Measurements from ENCODE around the gene P2RX5. TPM values are rescaled to one million over a fixed set of nuclear protein-coding genes. Genes with fewer than 3 reads are reported as not detected.

P2RX5 gene
- total RNA-seq, 1 donor from 2014 or later = 0.30 TPM

- no peak overlapping the region for H3K4me3 Mint-ChIP-seq (ENCODE audit: unreplicated experiment)
- TF ChIP-seq, protein P1, sequence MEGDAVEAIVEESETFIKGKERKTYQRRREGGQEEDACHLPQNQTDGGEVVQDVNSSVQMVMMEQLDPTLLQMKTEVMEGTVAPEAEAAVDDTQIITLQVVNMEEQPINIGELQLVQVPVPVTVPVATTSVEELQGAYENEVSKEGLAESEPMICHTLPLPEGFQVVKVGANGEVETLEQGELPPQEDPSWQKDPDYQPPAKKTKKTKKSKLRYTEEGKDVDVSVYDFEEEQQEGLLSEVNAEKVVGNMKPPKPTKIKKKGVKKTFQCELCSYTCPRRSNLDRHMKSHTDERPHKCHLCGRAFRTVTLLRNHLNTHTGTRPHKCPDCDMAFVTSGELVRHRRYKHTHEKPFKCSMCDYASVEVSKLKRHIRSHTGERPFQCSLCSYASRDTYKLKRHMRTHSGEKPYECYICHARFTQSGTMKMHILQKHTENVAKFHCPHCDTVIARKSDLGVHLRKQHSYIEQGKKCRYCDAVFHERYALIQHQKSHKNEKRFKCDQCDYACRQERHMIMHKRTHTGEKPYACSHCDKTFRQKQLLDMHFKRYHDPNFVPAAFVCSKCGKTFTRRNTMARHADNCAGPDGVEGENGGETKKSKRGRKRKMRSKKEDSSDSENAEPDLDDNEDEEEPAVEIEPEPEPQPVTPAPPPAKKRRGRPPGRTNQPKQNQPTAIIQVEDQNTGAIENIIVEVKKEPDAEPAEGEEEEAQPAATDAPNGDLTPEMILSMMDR (IDR thresholded peaks at IDR 0.05) = no peak
- H3K27ac Mint-ChIP-seq (ENCODE audit: unreplicated experiment) = no peak overlapping the region
- no peaks in the 10 kb centered on the region for H3K27me3 Mint-ChIP-seq (ENCODE audit: low read depth)
- H3K36me3 Mint-ChIP-seq (ENCODE audit: low read depth) = peaks cover 12% of the 10 kb centered on the region
- DNase-seq (ENCODE audit: low spot score) = no peak
- H3K4me1 Mint-ChIP-seq (ENCODE audit: low read depth) = peaks cover 14% of the 10 kb centered on the region
- H3K9me3 Mint-ChIP-seq (ENCODE audit: low read depth) = no peaks in the 10 kb centered on the region
Observed at GRCh38 chr17:3632287-3632686, 63.7 kb downstream of the P2RX5 start.

DNA sequence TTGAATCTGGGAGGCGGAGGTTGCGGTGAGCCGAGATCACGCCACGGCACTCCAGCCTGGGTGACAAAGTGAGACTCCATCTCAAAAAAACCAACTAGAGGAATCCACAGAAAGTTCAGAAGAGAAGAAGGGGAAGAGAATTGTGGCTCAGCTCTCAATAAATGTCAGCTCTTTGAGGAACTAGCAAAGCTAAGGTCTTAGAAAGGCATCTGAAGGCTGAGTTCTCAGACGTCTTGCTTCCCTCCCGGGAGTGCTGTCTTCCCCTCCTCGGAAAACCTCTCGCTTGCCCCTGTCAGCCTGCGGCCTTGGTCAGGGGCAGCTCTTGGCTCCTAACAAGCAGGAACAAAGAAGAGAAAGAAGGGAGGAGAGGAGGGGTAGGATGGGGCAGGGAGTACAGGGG, 65.2 kb downstream of the P2RX5 start:
- DNase-seq (ENCODE audit: low spot score) = no peak
- no peak overlapping the region for H3K4me3 Mint-ChIP-seq (ENCODE audit: unreplicated experiment)
- peaks cover 18% of the 10 kb centered on the region for H3K36me3 Mint-ChIP-seq (ENCODE audit: low read depth)
- TF ChIP-seq, protein P1 (IDR thresholded peaks at IDR 0.05) = no peak
- no peak overlapping the region for H3K27ac Mint-ChIP-seq (ENCODE audit: unreplicated experiment)
- no peaks in the 10 kb centered on the region for H3K27me3 Mint-ChIP-seq (ENCODE audit: low read depth)
- peaks cover 11% of the 10 kb centered on the region for H3K4me1 Mint-ChIP-seq (ENCODE audit: low read depth)
- H3K9me3 Mint-ChIP-seq (ENCODE audit: low read depth) = no peaks in the 10 kb centered on the region

DNA sequence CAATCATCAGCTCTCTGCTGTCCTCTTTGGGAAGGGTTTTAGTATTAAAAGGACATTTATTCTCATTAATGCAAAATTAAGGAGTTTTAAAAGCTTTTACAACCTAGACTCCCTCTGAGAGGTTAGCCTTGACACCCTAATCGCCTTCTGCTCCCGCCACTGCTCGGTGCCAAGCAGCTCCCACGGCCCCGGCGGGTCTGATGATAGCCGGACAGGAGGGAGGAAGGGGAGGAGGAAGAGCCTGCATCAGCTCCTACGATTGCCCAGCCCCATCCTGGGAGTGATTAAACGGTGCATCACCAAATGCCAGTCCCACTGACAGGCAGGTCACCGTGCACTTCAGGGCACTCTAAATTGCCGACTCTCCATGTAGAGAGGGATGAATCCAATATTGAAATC, 68.2 kb downstream of the P2RX5 start:
- H3K36me3 Mint-ChIP-seq (ENCODE audit: low read depth) = peaks cover 26% of the 10 kb centered on the region
- TF ChIP-seq, protein P1 (IDR thresholded peaks at IDR 0.05) = no peak
- H3K4me1 Mint-ChIP-seq (ENCODE audit: low read depth) = no peaks in the 10 kb centered on the region
- DNase-seq (ENCODE audit: low spot score) = no peak
- H3K9me3 Mint-ChIP-seq (ENCODE audit: low read depth) = no peaks in the 10 kb centered on the region
- H3K27me3 Mint-ChIP-seq (ENCODE audit: low read depth) = no peaks in the 10 kb centered on the region
- no peak overlapping the region for H3K4me3 Mint-ChIP-seq (ENCODE audit: unreplicated experiment)
- H3K27ac Mint-ChIP-seq (ENCODE audit: unreplicated experiment) = no peak overlapping the region

DNA sequence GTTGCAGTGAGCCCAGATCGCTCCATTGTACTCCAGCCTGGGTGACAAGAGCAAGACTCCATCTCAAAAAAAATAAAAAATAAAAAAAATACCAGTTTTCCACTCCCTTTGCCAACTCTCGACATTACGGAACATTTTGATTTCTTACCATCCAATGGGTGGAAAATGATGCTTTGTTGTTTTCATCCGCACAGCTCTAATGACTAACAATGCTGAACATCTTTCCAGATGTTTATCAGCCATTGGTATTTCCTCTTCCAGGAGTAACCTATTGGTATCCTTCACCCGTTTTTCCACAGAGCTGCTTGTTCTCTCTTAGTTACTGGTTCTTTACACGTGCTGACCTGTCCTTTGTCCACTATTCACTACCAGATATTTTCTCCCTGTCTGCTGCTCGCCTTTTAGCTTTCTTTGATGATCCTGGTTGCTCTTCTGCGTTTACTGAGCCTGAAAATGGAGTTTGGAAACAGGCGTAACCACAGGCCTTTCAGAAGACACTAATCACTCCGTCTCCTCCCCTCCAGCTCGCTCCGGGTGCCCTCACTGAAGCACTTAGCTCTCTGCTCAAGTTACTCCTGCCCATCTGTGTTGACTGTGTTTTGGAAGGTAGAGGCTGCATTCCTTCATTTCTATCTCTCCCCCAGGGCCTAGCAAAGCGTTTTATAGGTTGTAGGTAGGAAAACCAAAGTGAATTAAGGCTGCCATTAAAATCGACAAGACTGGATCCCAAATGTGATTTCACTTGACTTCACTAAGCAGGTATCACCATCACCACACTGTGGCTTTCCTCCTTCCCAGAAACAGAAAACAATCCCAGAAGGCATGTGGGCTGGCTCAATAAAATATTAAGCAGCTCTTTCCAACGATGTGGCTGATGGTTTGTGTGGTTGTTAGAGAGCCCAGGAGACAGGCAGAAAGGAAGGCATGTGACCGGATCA, 68.9 kb downstream of the P2RX5 start:
- no peaks in the 10 kb centered on the region for H3K9me3 Mint-ChIP-seq (ENCODE audit: low read depth)
- H3K36me3 Mint-ChIP-seq (ENCODE audit: low read depth) = peaks cover 24% of the 10 kb centered on the region
- TF ChIP-seq, protein P1 (IDR thresholded peaks at IDR 0.05) = no peak
- H3K4me1 Mint-ChIP-seq (ENCODE audit: low read depth) = no peaks in the 10 kb centered on the region
- no peak for DNase-seq (ENCODE audit: low spot score)
- no peak overlapping the region for H3K4me3 Mint-ChIP-seq (ENCODE audit: unreplicated experiment)
- H3K27ac Mint-ChIP-seq (ENCODE audit: unreplicated experiment) = no peak overlapping the region
- no peaks in the 10 kb centered on the region for H3K27me3 Mint-ChIP-seq (ENCODE audit: low read depth)

Other genes with a start within 250 kb of the P2RX5 start
- gene SPATA22, start 224.3 kb downstream of the P2RX5 start, total RNA-seq = not detected in 3 replicates
- gene ASPA, start 220.2 kb downstream of the P2RX5 start, total RNA-seq = not detected in 3 replicates
- 0.27 to 0.74 TPM in 2 of 3 replicates, not detected in the other for gene TRPV3, start 138.3 kb downstream of the P2RX5 start, total RNA-seq
- 2.2 to 4.8 TPM (median 3.1 TPM) in 3 replicates for gene TRPV1, start 86.7 kb downstream of the P2RX5 start, total RNA-seq
- 5.6 to 6.1 TPM (median 5.9 TPM) in 3 replicates for gene SHPK, start 59.9 kb downstream of the P2RX5 start, total RNA-seq
- 14.4 to 18.4 TPM (median 17.8 TPM) in 3 replicates for gene CTNS, start 59.4 kb downstream of the P2RX5 start, total RNA-seq
- gene TAX1BP3, start 27.6 kb downstream of the P2RX5 start, total RNA-seq = 198 to 242 TPM (median 230 TPM) in 3 replicates
- 36.2 to 41.8 TPM (median 37.6 TPM) in 3 replicates for gene EMC6, start 27.3 kb downstream of the P2RX5 start, total RNA-seq
- 2.1 to 2.6 TPM (median 2.2 TPM) in 3 replicates for gene HASPIN, start 27.7 kb upstream of the P2RX5 start, total RNA-seq
- gene ITGAE, start 105.0 kb upstream of the P2RX5 start, total RNA-seq = 25.8 to 29.1 TPM (median 28.3 TPM) in 3 replicates
- 31.3 to 34.8 TPM (median 33.7 TPM) in 3 replicates for gene NCBP3, start 150.1 kb upstream of the P2RX5 start, total RNA-seq
- 5.0 to 8.0 TPM (median 5.1 TPM) in 3 replicates for gene CAMKK1, start 196.9 kb upstream of the P2RX5 start, total RNA-seq
- not detected in 3 replicates for gene P2RX1, start 220.3 kb upstream of the P2RX5 start, total RNA-seq